Measurements from ENCODE around the gene STPG1.

The STPG1 gene

GRCh38 chr1:24416666-24417391, 3.2 kb upstream of the STPG1 start:
- ATAC-seq (ENCODE audit: insufficient read depth, low read depth) (peak; percentile 69), DNase-seq (peak; percentile 79)
- Histone ChIP-seq H3K9me3 (ENCODE audit: insufficient read depth, low read length, severe bottlenecking) (no peaks in the 10 kb centered on the region), H3K27me3 (ENCODE audit: insufficient read depth, low read length, poor library complexity) (peaks cover 18% of the 10 kb centered on the region), H3K4me2 (ENCODE audit: insufficient read depth, low read length) (peak overlapping the region; percentile 96), H2AFZ (ENCODE audit: low read depth, low read length) (peak overlapping the region; percentile 96), H3K27ac (ENCODE audit: low read length) (peak overlapping the region; percentile 58), H3K36me3 (ENCODE audit: insufficient read depth, low read length) (peaks cover 12% of the 10 kb centered on the region; the same call in 1 of the 2 replicates), H3K9ac (ENCODE audit: low read depth, low read length) (peak overlapping the region; percentile 55), H3K4me3 (ENCODE audit: low read depth in 1 of 2, low read length in 2 of 2) (peak overlapping the region; percentile 64 to 91; a peak in 3 of 4 replicates), H4K20me1 (ENCODE audit: insufficient read depth, low read length) (no peaks in the 10 kb centered on the region), H3K4me1 (ENCODE audit: insufficient read depth, low read length) (peaks cover 25% of the 10 kb centered on the region), H3K79me2 (ENCODE audit: insufficient read depth, low read length) (peaks cover 3% of the 10 kb centered on the region; the same call in 1 of the 2 replicates)
- TF ChIP-seq, protein P1, sequence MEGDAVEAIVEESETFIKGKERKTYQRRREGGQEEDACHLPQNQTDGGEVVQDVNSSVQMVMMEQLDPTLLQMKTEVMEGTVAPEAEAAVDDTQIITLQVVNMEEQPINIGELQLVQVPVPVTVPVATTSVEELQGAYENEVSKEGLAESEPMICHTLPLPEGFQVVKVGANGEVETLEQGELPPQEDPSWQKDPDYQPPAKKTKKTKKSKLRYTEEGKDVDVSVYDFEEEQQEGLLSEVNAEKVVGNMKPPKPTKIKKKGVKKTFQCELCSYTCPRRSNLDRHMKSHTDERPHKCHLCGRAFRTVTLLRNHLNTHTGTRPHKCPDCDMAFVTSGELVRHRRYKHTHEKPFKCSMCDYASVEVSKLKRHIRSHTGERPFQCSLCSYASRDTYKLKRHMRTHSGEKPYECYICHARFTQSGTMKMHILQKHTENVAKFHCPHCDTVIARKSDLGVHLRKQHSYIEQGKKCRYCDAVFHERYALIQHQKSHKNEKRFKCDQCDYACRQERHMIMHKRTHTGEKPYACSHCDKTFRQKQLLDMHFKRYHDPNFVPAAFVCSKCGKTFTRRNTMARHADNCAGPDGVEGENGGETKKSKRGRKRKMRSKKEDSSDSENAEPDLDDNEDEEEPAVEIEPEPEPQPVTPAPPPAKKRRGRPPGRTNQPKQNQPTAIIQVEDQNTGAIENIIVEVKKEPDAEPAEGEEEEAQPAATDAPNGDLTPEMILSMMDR (IDR thresholded peaks at IDR 0.05; ENCODE audit: borderline replicate concordance, extremely low read depth, low read length, poor library complexity, severe bottlenecking), result no peak
- no peak for TF ChIP-seq EZH2 (IDR thresholded peaks at IDR 0.05; ENCODE audit: borderline replicate concordance, low read depth, low read length, severe bottlenecking)

GRCh38 chr1:24415910-24416665, 2.5 kb upstream of the STPG1 start:
- peak overlapping the region; percentile 58 for H3K27ac ChIP-seq (ENCODE audit: low read length)
- H3K27me3 ChIP-seq (ENCODE audit: insufficient read depth, low read length, poor library complexity), result peaks cover 22% of the 10 kb centered on the region
- H3K4me2 ChIP-seq (ENCODE audit: insufficient read depth, low read length), result peak overlapping the region; percentile 96
- ATAC-seq (ENCODE audit: insufficient read depth, low read depth), result peak; percentile 4; the same call in 2 of the 3 replicates
- no peaks in the 10 kb centered on the region for H3K9me3 ChIP-seq (ENCODE audit: insufficient read depth, low read length, severe bottlenecking)
- H3K4me3 ChIP-seq (ENCODE audit: low read depth in 1 of 2, low read length in 2 of 2), result peak overlapping the region; percentile 64 to 91; a peak in 3 of 4 replicates
- peaks cover 3% of the 10 kb centered on the region; the same call in 1 of the 2 replicates for H3K79me2 ChIP-seq (ENCODE audit: insufficient read depth, low read length)
- no peaks in the 10 kb centered on the region for H4K20me1 ChIP-seq (ENCODE audit: insufficient read depth, low read length)
- peak overlapping the region; percentile 55 for H3K9ac ChIP-seq (ENCODE audit: low read depth, low read length)
- H3K4me1 ChIP-seq (ENCODE audit: insufficient read depth, low read length), result peaks cover 25% of the 10 kb centered on the region
- no peak for TF ChIP-seq EZH2 (IDR thresholded peaks at IDR 0.05; ENCODE audit: borderline replicate concordance, low read depth, low read length, severe bottlenecking)
- DNase-seq, result peak; percentile 26
- H3K36me3 ChIP-seq (ENCODE audit: insufficient read depth, low read length), result peaks cover 8% of the 10 kb centered on the region; the same call in 1 of the 2 replicates
- H2AFZ ChIP-seq (ENCODE audit: low read depth, low read length), result peak overlapping the region; percentile 96

DNA sequence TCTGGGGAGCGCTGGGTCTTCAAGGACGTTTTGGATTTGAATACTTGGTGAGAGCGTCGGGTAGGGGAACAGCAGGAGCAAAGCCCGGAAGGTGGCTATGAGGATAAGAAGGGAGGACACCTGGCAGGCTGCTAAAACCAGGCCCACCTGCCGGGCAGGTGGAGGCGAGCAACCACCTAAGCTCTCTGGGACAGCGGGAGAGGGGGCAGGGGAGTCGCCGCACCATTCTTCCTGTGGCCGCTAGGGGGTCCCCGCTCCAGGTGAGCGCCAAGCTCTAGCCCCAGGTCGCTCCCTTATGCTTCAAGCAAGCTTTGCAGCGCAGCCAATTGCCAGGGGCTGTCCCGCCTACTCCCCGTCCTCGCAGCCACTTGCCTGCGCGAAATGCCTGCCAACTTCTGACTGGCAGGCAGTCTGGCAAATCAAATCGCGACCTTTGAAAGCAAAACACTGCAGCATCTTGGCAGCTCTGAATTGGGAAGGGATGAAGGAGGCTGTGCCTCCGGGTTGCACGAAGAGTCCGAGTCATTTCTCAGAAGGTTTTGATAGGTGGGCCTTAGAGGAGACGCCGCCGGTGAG, 1.8 kb upstream of the STPG1 start, which contains the start of gene NIPAL3:
NIPAL3 (plus strand) TSS at position 469 of the 576 bp plus-strand sequence. CDS start 3,746 bp downstream, outside the sequence.
- TF ChIP-seq, protein P1 (IDR thresholded peaks at IDR 0.05; ENCODE audit: borderline replicate concordance, extremely low read depth, low read length, poor library complexity, severe bottlenecking), result peak; percentile 88
- TF ChIP-seq EZH2 (IDR thresholded peaks at IDR 0.05; ENCODE audit: borderline replicate concordance, low read depth, low read length, severe bottlenecking), result no peak
- H4K20me1 ChIP-seq (ENCODE audit: insufficient read depth, low read length), result no peaks in the 10 kb centered on the region
- peak within 1 kb of the TSS; percentile 55 for H3K9ac ChIP-seq (ENCODE audit: low read depth, low read length)
- peak within 1 kb of the TSS; percentile 58 for H3K27ac ChIP-seq (ENCODE audit: low read length)
- peaks cover 3% of the 10 kb centered on the region; the same call in 1 of the 2 replicates for H3K79me2 ChIP-seq (ENCODE audit: insufficient read depth, low read length)
- peak within 1 kb of the TSS; percentile 96 for H3K4me2 ChIP-seq (ENCODE audit: insufficient read depth, low read length)
- H3K36me3 ChIP-seq (ENCODE audit: insufficient read depth, low read length), result peaks cover 8% of the 10 kb centered on the region; the same call in 1 of the 2 replicates
- H2AFZ ChIP-seq (ENCODE audit: low read depth, low read length), result peak within 1 kb of the TSS; percentile 96
- peak; percentile 98 for ATAC-seq (ENCODE audit: insufficient read depth, low read depth)
- DNase-seq, result peak; percentile 98
- H3K4me1 ChIP-seq (ENCODE audit: insufficient read depth, low read length), result peaks cover 25% of the 10 kb centered on the region
- peaks cover 22% of the 10 kb centered on the region for H3K27me3 ChIP-seq (ENCODE audit: insufficient read depth, low read length, poor library complexity)
- no peaks in the 10 kb centered on the region for H3K9me3 ChIP-seq (ENCODE audit: insufficient read depth, low read length, severe bottlenecking)
- H3K4me3 ChIP-seq (ENCODE audit: low read depth in 1 of 2, low read length in 2 of 2), result peak within 1 kb of the TSS; percentile 64 to 91; a peak in 3 of 4 replicates
